IPS DF 6.9 (cell line): ENCODE results near the gene CELF2.
"Not testable (repeated sequence)": the region's sequence is repeated elsewhere in the genome, so short reads cannot be mapped to it uniquely, and the experiment has no call there.

Experiments
- DNase-seq: peaks from one replicate; pipeline ENCODE4 v3.0.0-alpha.2; 2013; ENCODE audit warnings: low read depth, low spot score
- H3K27ac ChIP-seq: one replicate; pipeline ENCODE4 v1.5.1; 2013; ENCODE audit warnings: low read length, control low read depth
- H3K27me3 ChIP-seq: 2 replicates; pipeline ENCODE4 v1.6.1; 2013; ENCODE audit warnings: mild to moderate bottlenecking, low read length; ENCODE audit not compliant: control insufficient read depth, insufficient read depth
- H3K36me3 ChIP-seq: 2 replicates; pipeline ENCODE4 v1.6.1; 2013; ENCODE audit warnings: low read length; ENCODE audit not compliant: control insufficient read depth, insufficient read depth
- H3K4me1 ChIP-seq: 2 replicates; pipeline ENCODE4 v1.6.1; 2013; ENCODE audit warnings: low read length; ENCODE audit not compliant: control insufficient read depth, insufficient read depth
- H3K4me3 ChIP-seq: 2 replicates; pipeline ENCODE4 v1.5.1; 2013; ENCODE audit warnings: mild to moderate bottlenecking, low read length
- H3K9me3 ChIP-seq: 2 replicates; pipeline ENCODE4 v1.6.1; 2013; ENCODE audit warnings: low read length, inconsistent platforms; ENCODE audit not compliant: control insufficient read depth, insufficient read depth
- WGBS: extraction: QIAGEN DNeasy Blood & Tissue Kit; methylation state at CpG from one replicate; pipeline ENCODE4 v1.1.7; 2013; ENCODE audit warnings: mixed read lengths, missing lambda C conversion rate; ENCODE audit not compliant: insufficient read length, insufficient coverage; 5-methylcytosine and 5-hydroxymethylcytosine counted together

CELF2 gene

GRCh38 chr10:11339013-11339412, 321.3 kb downstream of the CELF2 start:
- Histone ChIP-seq H3K27ac (no peak overlapping the region), H3K4me1 (peaks cover 4% of the 10 kb centered on the region), H3K27me3 (no peaks in the 10 kb centered on the region), H3K4me3 (no peak overlapping the region), H3K36me3 (no peaks in the 10 kb centered on the region), H3K9me3 (no peaks in the 10 kb centered on the region)
- no CpG with 5 or more reads among the region's 7 CpGs for WGBS
- no peak for DNase-seq

GRCh38 chr10:11339660-11340059, 322.0 kb downstream of the CELF2 start:
- no CpG with 5 or more reads among the region's 18 CpGs for WGBS
- DNase-seq, result no peak
- H3K4me1 ChIP-seq, result peaks cover 4% of the 10 kb centered on the region
- no peak overlapping the region for H3K4me3 ChIP-seq
- H3K36me3 ChIP-seq, result no peaks in the 10 kb centered on the region; the same call in 1 of the 2 replicates
- H3K27me3 ChIP-seq, result no peaks in the 10 kb centered on the region
- no peaks in the 10 kb centered on the region for H3K9me3 ChIP-seq
- no peak overlapping the region for H3K27ac ChIP-seq

GRCh38 chr10:11341283-11341960, 323.8 kb downstream of the CELF2 start:
- no CpG with 5 or more reads among the region's 5 CpGs for WGBS
- Histone ChIP-seq H3K27me3 (no peaks in the 10 kb centered on the region), H3K27ac (no peak overlapping the region), H3K9me3 (no peaks in the 10 kb centered on the region), H3K36me3 (no peaks in the 10 kb centered on the region; the same call in 1 of the 2 replicates), H3K4me3 (no peak overlapping the region), H3K4me1 (peaks cover 4% of the 10 kb centered on the region)
- no peak for DNase-seq

- H3K4me1 ChIP-seq, result no peaks in the 10 kb centered on the region
- no peaks in the 10 kb centered on the region; the same call in 1 of the 2 replicates for H3K36me3 ChIP-seq
- WGBS, result no CpG with 5 or more reads among the region's 30 CpGs
- H3K4me3 ChIP-seq, result no peak overlapping the region
- no peak overlapping the region for H3K27ac ChIP-seq
- H3K27me3 ChIP-seq, result no peaks in the 10 kb centered on the region
- DNase-seq, result no peak
- no peaks in the 10 kb centered on the region for H3K9me3 ChIP-seq
These were observed 326.4 kb downstream of the CELF2 start for GRCh38 chr10:11344081-11344480.

GRCh38 chr10:11344550-11344949, 326.9 kb downstream of the CELF2 start:
- WGBS, result no CpG with 5 or more reads among the region's 28 CpGs
- H3K27ac ChIP-seq, result no peak overlapping the region
- H3K4me3 ChIP-seq, result no peak overlapping the region
- DNase-seq, result no peak
- H3K4me1 ChIP-seq, result no peaks in the 10 kb centered on the region
- H3K9me3 ChIP-seq, result no peaks in the 10 kb centered on the region
- H3K27me3 ChIP-seq, result no peaks in the 10 kb centered on the region
- H3K36me3 ChIP-seq, result no peaks in the 10 kb centered on the region; the same call in 1 of the 2 replicates

- Histone ChIP-seq H3K4me1 (no peaks in the 10 kb centered on the region), H3K4me3 (no peak overlapping the region), H3K27me3 (no peaks in the 10 kb centered on the region), H3K27ac (no peak overlapping the region), H3K9me3 (no peaks in the 10 kb centered on the region), H3K36me3 (no peaks in the 10 kb centered on the region; the same call in 1 of the 2 replicates)
- DNase-seq, result no peak
- WGBS, result no CpG with 5 or more reads among the region's 10 CpGs
These were observed 327.8 kb downstream of the CELF2 start for GRCh38 chr10:11345224-11346054.

GRCh38 chr10:11347580-11347979, 329.9 kb downstream of the CELF2 start:
- no CpG with 5 or more reads among the region's 5 CpGs for WGBS
- H3K4me1 ChIP-seq, H3K27me3 ChIP-seq, H3K36me3 ChIP-seq, H3K27ac ChIP-seq, H3K4me3 ChIP-seq, H3K9me3 ChIP-seq, DNase-seq: not testable (repeated sequence)

GRCh38 chr10:11351801-11352200, 334.1 kb downstream of the CELF2 start:
- Histone ChIP-seq H3K36me3 (no peaks in the 10 kb centered on the region), H3K9me3 (no peaks in the 10 kb centered on the region), H3K27ac (no peak overlapping the region), H3K4me1 (no peaks in the 10 kb centered on the region), H3K4me3 (no peak overlapping the region), H3K27me3 (no peaks in the 10 kb centered on the region)
- no CpG with 5 or more reads among the region's 9 CpGs for WGBS
- no peak for DNase-seq

- no peaks in the 10 kb centered on the region for H3K27me3 ChIP-seq
- no peaks in the 10 kb centered on the region for H3K9me3 ChIP-seq
- DNase-seq, result no peak
- no peak overlapping the region for H3K27ac ChIP-seq
- H3K4me1 ChIP-seq, result no peaks in the 10 kb centered on the region
- H3K36me3 ChIP-seq, result no peaks in the 10 kb centered on the region
- WGBS, result no CpG with 5 or more reads among the region's 12 CpGs
- H3K4me3 ChIP-seq, result no peak overlapping the region
These were observed 335.6 kb downstream of the CELF2 start for GRCh38 chr10:11353006-11353896.

- WGBS, result no CpG with 5 or more reads among the region's 5 CpGs
- no peak overlapping the region for H3K27ac ChIP-seq
- H3K4me1 ChIP-seq, result no peaks in the 10 kb centered on the region
- no peak for DNase-seq
- H3K36me3 ChIP-seq, result no peaks in the 10 kb centered on the region
- no peak overlapping the region for H3K4me3 ChIP-seq
- H3K9me3 ChIP-seq, result no peaks in the 10 kb centered on the region
- H3K27me3 ChIP-seq, result no peaks in the 10 kb centered on the region
These were observed 337.2 kb downstream of the CELF2 start for GRCh38 chr10:11354823-11355222.
